CD4-positive, alpha-beta T cell (primary cell): ENCODE measurements around the gene IRAK2. TPM values are rescaled to one million over a fixed set of nuclear protein-coding genes. Genes with fewer than 3 reads are reported as not detected.

ENCODE experiments used
- ATAC-seq: fragments of 200-7000 bp; cut with Tn5 transposase; one replicate; pipeline ENCODE4 v1.10.0; 2022; ENCODE audit warnings: mild to moderate bottlenecking; ENCODE audit not compliant: poor library complexity
- CTCF ChIA-PET: fragments of 350-600 bp; sonication (Branson Sonifier 250); formaldehyde crosslinking; loops from one replicate; lab custom pipeline; 2021; ENCODE audit warnings: antibody characterized with exemption, inconsistent platforms; lab: Charles Lee
- POLR2A ChIA-PET: fragments of 350-600 bp; sonication (Branson Sonifier 250); formaldehyde crosslinking; loops from one replicate; lab custom pipeline; 2021; ENCODE audit warnings: antibody characterized with exemption, inconsistent platforms; lab: Charles Lee
- DNase-seq, 14 experiments: peaks; one replicate each; pipeline ENCODE4 v3.0.0-alpha.2; 2013 to 2020; ENCODE audit warnings: mixed read lengths in 2 of 14
- H3K27ac ChIP-seq, 2 donors: one replicate each; pipeline versions ENCODE4 v1.5.1 to v1.7.0; 2013; ENCODE audit warnings: low read length in 2 of 2, low read depth in 1 of 2, mild to moderate bottlenecking in 1 of 2
- H3K27me3 ChIP-seq, 2 experiments: 1 replicate in 1 of 2; 2 replicates in 1 of 2; pipeline versions ENCODE4 v1.6.1 to v1.7.0; 2013; ENCODE audit warnings: low read length in 2 of 2, control low read depth in 1 of 2, mild to moderate bottlenecking in 1 of 2, moderate library complexity in 1 of 2; ENCODE audit not compliant: insufficient read depth in 2 of 2, control insufficient read depth in 1 of 2
- H3K36me3 ChIP-seq: one replicate; pipeline ENCODE4 v1.6.1; 2013; ENCODE audit warnings: low read length, control low read depth; ENCODE audit not compliant: insufficient read depth
- H3K4me1 ChIP-seq: one replicate; pipeline ENCODE4 v1.6.1; 2013; ENCODE audit warnings: low read length, control low read depth; ENCODE audit not compliant: insufficient read depth
- H3K4me3 ChIP-seq: one replicate; pipeline ENCODE4 v1.5.1; 2013; ENCODE audit warnings: mild to moderate bottlenecking, low read length, moderate library complexity
- H3K9me3 ChIP-seq, 2 experiments: 1 replicate in 1 of 2; 2 replicates in 1 of 2; pipeline versions ENCODE4 v1.6.1 to v1.7.0; 2013; ENCODE audit warnings: low read length in 2 of 2, mild to moderate bottlenecking in 2 of 2, control low read depth in 1 of 2, moderate library complexity in 1 of 2; ENCODE audit not compliant: control insufficient read depth in 1 of 2, insufficient read depth in 1 of 2
- H3K27ac Mint-ChIP-seq: one replicate; pipeline ENCODE4 v1.8.0; 2020; ENCODE audit warnings: mixed read lengths
- H3K27me3 Mint-ChIP-seq: one replicate; pipeline ENCODE4 v1.8.0; 2021; ENCODE audit warnings: mixed read lengths
- H3K36me3 Mint-ChIP-seq: one replicate; pipeline ENCODE4 v1.8.0; 2021; ENCODE audit warnings: low read depth, mixed read lengths
- H3K4me1 Mint-ChIP-seq: one replicate; pipeline ENCODE4 v1.8.0; 2021; ENCODE audit warnings: low read depth, mixed read lengths
- H3K4me3 Mint-ChIP-seq: one replicate; pipeline ENCODE4 v1.8.0; 2020; ENCODE audit warnings: mild to moderate bottlenecking, mixed read lengths
- H3K9me3 Mint-ChIP-seq: one replicate; pipeline ENCODE4 v1.8.0; 2020; ENCODE audit warnings: mixed read lengths
- CTCF ChIP-seq: fragments of 200-600 bp; IDR thresholded peaks from one replicate; pipeline ENCODE4 v1.8.0; 2022; ENCODE audit warnings: antibody characterized with exemption, mild to moderate bottlenecking
- intact Hi-C, 2 experiments: fragments of 100-400 bp; cut with DNase I in 1 of 2; cut with micrococcal nuclease in 1 of 2; formaldehyde crosslinking; loops; one replicate each; pipeline versions ENCODE4 v1.15.1 to v1.9.0; 2023 to 2025; cut with DNase I, micrococcal nuclease
- total RNA-seq, 174 experiments: library from RNA in 2 of 174; stranded (reverse) in 2 of 174; gene quantifications; one replicate each; pipeline ENCODE4 v1.2.3 and lab custom pipeline; 2021 to 2026

IRAK2 gene
- total RNA-seq, 2 experiments from 2014 or later, result 1.4 to 1.6 TPM

- Mint-ChIP-seq H3K4me3 (no peak overlapping the region), H3K4me1 (peaks cover 6% of the 10 kb centered on the region), H3K36me3 (peaks cover 49% of the 10 kb centered on the region), H3K27ac (peak overlapping the region; percentile 17), H3K27me3 (no peaks in the 10 kb centered on the region), H3K9me3 (no peaks in the 10 kb centered on the region)
- intact Hi-C loops, result no loop called here
- no peak for ATAC-seq
- Histone ChIP-seq H3K4me3 (no peak overlapping the region), H3K27ac (no peak overlapping the region), H3K4me1 (no peaks in the 10 kb centered on the region), H3K27me3 (no peaks in the 10 kb centered on the region), H3K9me3 (no peaks in the 10 kb centered on the region), H3K36me3 (peaks cover 30% of the 10 kb centered on the region)
- POLR2A ChIA-PET, result interaction anchor here (0.6 to 1.2 kb wide), 3 partner anchors 9 to 58 kb away, joined by 3 to 4 read pairs (median 3); partner anchors contain the start of gene VHL
- no peak for DNase-seq
- CTCF ChIA-PET, result interaction anchor here (0.8 kb wide), 1 partner anchor 127 kb away, joined by 3 read pairs; no protein-coding TSS in a partner anchor
- TF ChIP-seq CTCF, result no peak
Observed at GRCh38 chr3:10154335-10155122, 10.2 kb upstream of the IRAK2 start.

GRCh38 chr3:10155123-10155472, 9.6 kb upstream of the IRAK2 start:
- DNase-seq (no peak), ATAC-seq (no peak)
- ChIA-PET POLR2A (interaction anchor here (0.9 kb wide), 1 partner anchor 44 kb away, joined by 3 read pairs; no protein-coding TSS in a partner anchor), CTCF (interaction anchor here (0.8 kb wide), 1 partner anchor 126 kb away, joined by 3 read pairs; no protein-coding TSS in a partner anchor)
- Histone ChIP-seq H3K36me3 (peaks cover 25% of the 10 kb centered on the region), H3K9me3 (no peaks in the 10 kb centered on the region), H3K27me3 (no peaks in the 10 kb centered on the region), H3K4me3 (no peak overlapping the region), H3K27ac (no peak overlapping the region), H3K4me1 (no peaks in the 10 kb centered on the region)
- no peaks in the 10 kb centered on the region for H3K9me3 Mint-ChIP-seq
- intact Hi-C loops, result no loop called here
- no peaks in the 10 kb centered on the region for H3K4me1 Mint-ChIP-seq
- peaks cover 43% of the 10 kb centered on the region for H3K36me3 Mint-ChIP-seq
- H3K27ac Mint-ChIP-seq, result no peak overlapping the region
- no peaks in the 10 kb centered on the region for H3K27me3 Mint-ChIP-seq
- H3K4me3 Mint-ChIP-seq, result no peak overlapping the region
- TF ChIP-seq CTCF, result no peak

GRCh38 chr3:10155658-10156057, 9.1 kb upstream of the IRAK2 start:
- Histone ChIP-seq H3K27ac (no peak overlapping the region), H3K27me3 (no peaks in the 10 kb centered on the region), H3K4me1 (no peaks in the 10 kb centered on the region), H3K4me3 (no peak overlapping the region), H3K9me3 (no peaks in the 10 kb centered on the region), H3K36me3 (peaks cover 19% of the 10 kb centered on the region)
- no peaks in the 10 kb centered on the region for H3K27me3 Mint-ChIP-seq
- CTCF ChIA-PET, result interaction anchor here (0.8 kb wide), 1 partner anchor 125 kb away, joined by 3 read pairs; no protein-coding TSS in a partner anchor
- intact Hi-C loops, result no loop called here
- peaks cover 38% of the 10 kb centered on the region for H3K36me3 Mint-ChIP-seq
- H3K27ac Mint-ChIP-seq, result no peak overlapping the region
- no peaks in the 10 kb centered on the region for H3K9me3 Mint-ChIP-seq
- H3K4me1 Mint-ChIP-seq, result no peaks in the 10 kb centered on the region
- no peak for TF ChIP-seq CTCF
- H3K4me3 Mint-ChIP-seq, result no peak overlapping the region
- ATAC-seq, result no peak
- POLR2A ChIA-PET, result interaction anchor here (0.9 kb wide), 1 partner anchor 43 kb away, joined by 3 read pairs; no protein-coding TSS in a partner anchor
- DNase-seq, result no peak
